ENCODE results near the gene DMWD.

DNA sequence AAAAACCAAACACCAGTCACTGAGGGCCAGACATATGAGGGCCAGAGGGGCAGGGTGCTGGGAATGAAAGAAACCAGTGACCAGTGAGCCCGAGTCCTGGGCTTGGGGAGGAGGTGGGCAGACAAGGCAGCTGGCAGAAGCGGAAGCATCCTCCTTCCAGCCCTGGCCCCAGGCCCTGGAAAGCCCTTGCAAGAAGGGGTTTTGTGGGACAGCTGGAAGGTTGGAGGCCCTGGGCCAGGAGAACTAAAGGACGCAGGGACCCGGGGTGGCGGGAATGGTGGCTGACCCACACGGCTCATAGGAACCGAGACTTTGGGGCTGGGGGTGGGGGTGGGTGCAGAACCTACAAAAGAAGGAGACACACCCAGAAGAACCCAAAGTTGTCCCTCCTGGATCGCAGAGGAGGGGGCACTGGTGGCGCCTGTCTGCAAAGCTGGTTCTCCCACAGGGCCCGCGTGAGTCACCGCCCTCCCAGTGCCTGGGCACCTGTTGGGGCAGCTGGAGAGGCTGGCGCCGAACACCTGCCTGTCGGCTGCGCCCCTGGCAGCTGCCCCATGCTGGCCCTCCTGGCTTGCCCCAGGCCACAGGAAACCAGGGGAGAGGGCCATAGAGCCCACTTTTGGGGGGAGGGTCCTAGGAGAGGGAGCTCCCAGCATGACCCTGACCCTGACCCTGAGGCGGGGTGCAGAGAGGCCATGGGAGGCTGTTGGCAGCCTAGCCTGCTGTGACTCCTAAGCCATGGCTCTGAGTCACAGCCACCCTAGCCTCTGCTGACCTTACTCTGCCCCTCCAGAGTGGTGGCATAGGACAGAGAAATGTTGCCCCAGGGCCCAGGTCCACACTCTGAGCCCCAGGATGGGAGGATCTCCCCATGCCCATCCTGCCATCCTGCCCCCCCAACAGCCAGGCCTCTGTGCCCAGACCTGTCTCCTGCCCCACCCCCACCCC, 11.2 kb downstream of the DMWD start:
- TF ChIP-seq, protein P1, sequence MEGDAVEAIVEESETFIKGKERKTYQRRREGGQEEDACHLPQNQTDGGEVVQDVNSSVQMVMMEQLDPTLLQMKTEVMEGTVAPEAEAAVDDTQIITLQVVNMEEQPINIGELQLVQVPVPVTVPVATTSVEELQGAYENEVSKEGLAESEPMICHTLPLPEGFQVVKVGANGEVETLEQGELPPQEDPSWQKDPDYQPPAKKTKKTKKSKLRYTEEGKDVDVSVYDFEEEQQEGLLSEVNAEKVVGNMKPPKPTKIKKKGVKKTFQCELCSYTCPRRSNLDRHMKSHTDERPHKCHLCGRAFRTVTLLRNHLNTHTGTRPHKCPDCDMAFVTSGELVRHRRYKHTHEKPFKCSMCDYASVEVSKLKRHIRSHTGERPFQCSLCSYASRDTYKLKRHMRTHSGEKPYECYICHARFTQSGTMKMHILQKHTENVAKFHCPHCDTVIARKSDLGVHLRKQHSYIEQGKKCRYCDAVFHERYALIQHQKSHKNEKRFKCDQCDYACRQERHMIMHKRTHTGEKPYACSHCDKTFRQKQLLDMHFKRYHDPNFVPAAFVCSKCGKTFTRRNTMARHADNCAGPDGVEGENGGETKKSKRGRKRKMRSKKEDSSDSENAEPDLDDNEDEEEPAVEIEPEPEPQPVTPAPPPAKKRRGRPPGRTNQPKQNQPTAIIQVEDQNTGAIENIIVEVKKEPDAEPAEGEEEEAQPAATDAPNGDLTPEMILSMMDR (IDR thresholded peaks at IDR 0.05; ENCODE audit: insufficient read depth, low read length) = no peak
- TF ChIP-seq SPI1 (IDR thresholded peaks at IDR 0.05; ENCODE audit: borderline replicate concordance, low read depth) (no peak), POLR2AphosphoS5 (IDR thresholded peaks at IDR 0.05; ENCODE audit: low read depth) (no peak)
